ENCODE measurements around the gene KCNQ4.

KCNQ4 gene

GRCh38 chr1:40783001-40783905 lies at the start of gene KCNQ4:
Gene KCNQ4, plus strand, starts transcription at chr1:40783787. Its CDS starts 307 bp downstream, at chr1:40784094.
- DNase-seq (ENCODE audit: low read depth), result peak; percentile 43

DNA sequence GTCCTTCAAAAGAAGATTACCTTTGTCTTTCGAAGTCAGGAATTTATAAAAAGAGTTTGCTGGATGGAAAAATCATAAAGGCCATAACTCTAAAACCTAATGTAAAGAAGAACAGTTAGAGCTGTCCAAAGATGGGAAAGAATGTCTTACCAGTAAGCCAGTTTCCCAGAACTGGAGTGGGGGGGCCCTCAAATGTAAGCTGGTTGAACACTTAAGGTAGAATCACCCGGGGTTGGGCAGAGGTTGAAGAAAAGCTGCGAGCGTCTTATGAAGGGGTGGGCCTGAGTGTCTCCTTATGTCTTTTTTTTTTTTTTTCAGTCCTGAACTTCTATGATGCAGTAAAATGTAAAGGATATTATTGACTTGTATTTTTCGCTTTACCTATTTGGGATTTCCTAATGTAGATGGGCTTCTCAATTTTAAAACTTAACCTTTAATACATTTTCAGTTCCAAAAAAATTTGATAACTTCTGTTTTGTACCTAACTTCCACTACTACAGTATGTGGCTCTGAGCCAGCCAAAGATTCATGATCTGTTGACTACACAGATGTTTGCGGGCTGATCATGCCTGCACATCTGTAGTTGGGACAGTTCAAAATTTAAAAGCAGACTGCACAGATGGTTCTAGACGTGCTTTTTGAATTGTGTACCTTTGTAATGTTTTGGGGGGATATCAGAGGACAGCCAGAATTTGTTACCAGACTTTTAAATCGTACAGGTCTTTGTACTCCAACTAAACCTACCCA lies 48.5 kb upstream of the KCNQ4 start:
- DNase-seq (ENCODE audit: low read depth), result no peak

- no peak for DNase-seq (ENCODE audit: low read depth)
Observed at GRCh38 chr1:40736085-40736531, 47.5 kb upstream of the KCNQ4 start.

DNA sequence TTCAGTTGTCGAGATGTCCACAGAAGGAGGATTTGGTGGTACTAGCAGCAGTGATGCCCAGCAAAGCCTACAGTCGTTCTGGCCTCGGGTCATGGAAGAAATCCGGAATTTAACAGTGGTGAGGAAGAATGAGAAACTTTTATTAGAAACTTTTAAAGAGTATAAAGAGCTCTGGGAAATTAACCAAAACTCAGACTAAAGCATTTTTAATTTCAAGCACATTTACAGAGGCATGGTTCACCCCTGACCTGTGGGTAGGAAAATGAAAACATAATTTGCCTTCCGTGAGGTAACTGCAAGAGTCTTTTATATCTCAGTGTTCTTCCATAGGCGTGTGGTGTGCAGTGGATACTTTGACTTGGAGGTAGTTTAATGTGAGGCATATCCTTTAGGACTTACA lies 44.8 kb upstream of the KCNQ4 start:
- DNase-seq (ENCODE audit: low read depth), result no peak

- no peak for DNase-seq (ENCODE audit: low read depth)
Observed at GRCh38 chr1:40739455-40740008, 44.1 kb upstream of the KCNQ4 start.

DNA sequence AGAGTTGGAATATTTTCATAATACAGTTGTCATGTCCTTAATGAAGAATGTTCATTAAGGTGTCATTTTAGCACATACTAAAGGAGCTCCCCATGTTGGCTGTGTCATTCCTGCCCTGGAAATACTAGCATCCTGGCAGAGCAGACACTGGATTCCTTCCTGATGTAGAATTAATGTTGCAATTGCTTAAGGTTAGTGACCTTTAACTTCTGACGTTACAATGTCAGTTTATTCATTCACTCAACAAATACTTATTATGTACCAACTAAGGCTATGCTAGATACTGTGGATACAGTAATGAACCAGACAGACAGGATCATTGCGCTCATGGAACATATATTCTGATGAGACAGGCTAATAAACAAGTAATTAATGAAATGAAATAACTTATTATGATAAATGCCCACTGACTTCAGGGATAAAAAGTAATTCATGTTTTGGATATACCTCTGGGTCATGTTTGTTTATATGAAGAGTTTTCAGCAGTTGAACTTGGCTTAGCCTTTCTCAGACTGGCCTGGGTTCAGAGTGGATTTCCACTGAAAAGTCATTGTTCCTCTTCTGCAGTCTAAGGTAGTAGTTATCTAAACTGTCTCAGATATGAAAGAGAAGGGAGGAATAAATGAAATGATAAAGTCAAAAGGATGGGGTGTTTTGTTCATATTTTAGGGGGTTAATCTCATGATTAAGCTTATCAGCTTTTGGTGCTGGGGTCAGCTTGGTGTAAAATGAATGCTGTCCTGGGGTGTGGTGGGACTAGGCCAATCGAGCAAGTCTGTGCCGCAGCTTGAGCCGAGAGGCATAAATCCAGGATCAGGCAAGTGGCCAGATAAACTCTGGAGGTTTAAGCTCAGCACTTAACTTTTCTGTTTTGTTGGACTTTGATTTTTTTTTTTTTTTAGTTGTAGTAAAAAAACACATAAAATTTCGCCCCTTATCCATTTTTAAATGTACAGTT lies 43.3 kb upstream of the KCNQ4 start:
- DNase-seq (ENCODE audit: low read depth), result no peak

DNA sequence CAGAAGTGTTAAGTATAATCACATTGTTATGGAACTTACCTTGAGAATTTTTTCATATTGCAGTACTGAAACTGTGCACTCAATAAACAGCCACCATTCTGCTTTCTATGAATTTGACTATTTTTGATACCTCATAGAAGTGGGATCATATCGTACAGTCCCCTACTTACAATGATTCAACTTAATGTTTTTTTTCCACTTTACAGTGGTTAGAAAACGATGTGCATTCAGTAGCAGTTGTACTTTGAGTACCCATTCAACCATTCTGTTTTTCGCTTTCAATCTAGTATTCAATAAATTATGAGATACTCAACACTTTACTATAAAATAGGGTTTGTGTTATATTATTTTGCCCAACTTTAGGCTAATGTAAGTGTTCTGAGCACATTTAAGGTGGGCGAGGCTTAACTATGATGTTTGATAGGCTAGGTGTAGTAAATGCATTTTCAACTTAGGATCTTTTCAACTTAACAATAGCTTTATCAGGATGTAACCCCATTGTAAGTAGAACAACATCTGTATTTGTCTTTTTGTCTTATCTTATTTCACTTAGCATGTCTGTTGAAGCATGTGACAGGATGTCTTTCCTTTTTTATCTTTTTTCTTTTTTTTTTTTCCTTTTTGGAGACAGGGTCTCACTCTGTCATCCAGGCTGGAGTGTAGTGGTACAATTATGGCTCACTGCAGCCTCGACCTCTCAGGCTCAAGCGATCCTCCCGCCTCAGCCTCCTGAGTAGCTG lies 42.4 kb upstream of the KCNQ4 start:
- no peak for DNase-seq (ENCODE audit: low read depth)

DNA sequence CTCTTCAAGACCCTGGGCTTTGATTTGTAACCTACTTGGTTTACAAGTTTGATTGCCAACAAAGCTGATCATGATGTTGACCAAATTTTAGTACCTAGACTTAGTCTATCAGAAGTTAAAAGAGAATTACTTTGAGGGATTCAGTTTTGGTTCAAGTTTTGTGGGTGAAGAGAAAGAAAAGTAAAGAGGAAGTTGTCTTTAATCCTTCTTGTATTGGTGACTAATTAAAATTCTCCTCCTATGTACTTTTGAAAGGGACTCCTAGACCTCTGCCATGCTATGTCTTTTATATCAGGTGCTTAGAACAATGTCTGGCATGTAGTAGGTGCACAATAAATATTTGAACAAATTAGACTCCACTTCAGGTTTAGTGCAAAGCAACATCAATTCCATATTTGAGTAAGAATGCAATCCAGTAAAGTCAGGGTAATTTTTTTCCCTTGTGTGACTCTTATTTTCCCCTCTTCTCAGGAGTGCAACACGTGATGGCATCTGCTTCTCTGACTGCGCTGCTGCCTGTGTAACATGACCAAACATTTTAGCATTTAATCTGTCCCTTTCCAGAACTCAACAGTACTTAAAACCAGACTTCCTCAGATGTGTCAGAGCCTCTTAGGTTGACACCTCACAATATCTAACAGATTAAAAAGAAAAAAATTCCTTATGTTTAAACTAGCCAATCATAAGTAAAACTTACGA lies 41.1 kb upstream of the KCNQ4 start:
- no peak for DNase-seq (ENCODE audit: low read depth)

DNA sequence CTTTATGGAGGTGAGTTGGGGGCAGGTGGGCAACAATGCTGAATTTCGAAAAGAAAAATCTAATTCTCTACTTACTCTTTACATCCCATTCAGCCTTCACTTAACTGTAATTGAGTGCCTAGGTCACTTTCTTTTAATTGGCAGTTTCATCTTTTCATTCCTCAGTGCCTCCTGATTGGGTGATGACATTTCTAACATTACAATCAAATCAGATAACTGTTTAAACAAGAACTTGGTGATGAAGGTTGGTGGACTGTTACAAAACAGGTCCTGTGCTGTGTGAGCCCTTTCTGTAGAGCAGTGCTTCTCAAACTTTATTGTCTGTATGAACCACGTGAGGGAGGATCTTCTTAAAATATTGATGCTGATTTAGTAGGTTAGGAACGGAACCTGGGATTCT lies 40.1 kb upstream of the KCNQ4 start:
- DNase-seq (ENCODE audit: low read depth), result no peak

GRCh38 chr1:40743860-40744259 lies 39.7 kb upstream of the KCNQ4 start:
- no peak for DNase-seq (ENCODE audit: low read depth)

- DNase-seq (ENCODE audit: low read depth), result no peak
Observed at GRCh38 chr1:40745176-40745575, 38.4 kb upstream of the KCNQ4 start.

DNA sequence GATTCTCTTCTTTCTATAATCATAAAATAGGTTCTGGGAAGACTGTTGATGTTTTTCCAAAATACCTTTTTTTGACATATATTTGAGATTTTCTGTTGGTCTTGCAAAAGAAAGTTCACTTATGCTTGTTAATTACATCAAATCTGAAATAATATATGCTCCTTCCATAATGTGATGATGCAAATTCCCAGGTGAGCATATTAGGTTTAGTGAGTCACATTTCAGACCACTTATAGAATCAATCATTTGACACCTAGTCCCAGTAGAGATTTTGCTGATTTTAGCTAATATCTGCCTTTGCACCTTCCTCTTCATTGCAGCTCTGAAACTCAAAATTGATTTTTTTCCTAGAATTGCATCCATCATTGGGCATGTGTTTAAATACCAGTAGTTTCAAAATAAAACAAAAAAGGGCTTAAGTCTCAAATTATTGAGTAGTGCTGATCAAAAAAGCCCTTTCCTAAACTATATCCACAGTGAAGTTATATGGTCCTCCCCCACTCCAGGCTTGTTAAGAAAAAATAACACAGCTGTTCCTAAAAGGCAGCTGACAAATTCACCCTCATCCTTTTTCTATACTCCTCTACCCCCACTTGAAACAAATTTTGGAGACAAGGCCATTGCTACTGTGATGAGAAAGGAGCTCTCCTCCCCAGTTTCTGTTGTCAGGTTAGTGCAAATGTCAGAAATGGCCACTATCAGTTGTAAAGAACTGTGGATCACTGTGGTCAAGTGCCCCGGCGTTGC lies 37.1 kb upstream of the KCNQ4 start:
- no peak for DNase-seq (ENCODE audit: low read depth)

GRCh38 chr1:40748841-40749718 lies 34.5 kb upstream of the KCNQ4 start:
- no peak for DNase-seq (ENCODE audit: low read depth)

GRCh38 chr1:40749817-40750216 lies 33.8 kb upstream of the KCNQ4 start:
- DNase-seq (ENCODE audit: low read depth), result no peak

- DNase-seq (ENCODE audit: low read depth), result no peak
Observed at GRCh38 chr1:40750451-40750908, 33.1 kb upstream of the KCNQ4 start.

- no peak for DNase-seq (ENCODE audit: low read depth)
Observed at GRCh38 chr1:40751802-40752201, 31.8 kb upstream of the KCNQ4 start.

DNA sequence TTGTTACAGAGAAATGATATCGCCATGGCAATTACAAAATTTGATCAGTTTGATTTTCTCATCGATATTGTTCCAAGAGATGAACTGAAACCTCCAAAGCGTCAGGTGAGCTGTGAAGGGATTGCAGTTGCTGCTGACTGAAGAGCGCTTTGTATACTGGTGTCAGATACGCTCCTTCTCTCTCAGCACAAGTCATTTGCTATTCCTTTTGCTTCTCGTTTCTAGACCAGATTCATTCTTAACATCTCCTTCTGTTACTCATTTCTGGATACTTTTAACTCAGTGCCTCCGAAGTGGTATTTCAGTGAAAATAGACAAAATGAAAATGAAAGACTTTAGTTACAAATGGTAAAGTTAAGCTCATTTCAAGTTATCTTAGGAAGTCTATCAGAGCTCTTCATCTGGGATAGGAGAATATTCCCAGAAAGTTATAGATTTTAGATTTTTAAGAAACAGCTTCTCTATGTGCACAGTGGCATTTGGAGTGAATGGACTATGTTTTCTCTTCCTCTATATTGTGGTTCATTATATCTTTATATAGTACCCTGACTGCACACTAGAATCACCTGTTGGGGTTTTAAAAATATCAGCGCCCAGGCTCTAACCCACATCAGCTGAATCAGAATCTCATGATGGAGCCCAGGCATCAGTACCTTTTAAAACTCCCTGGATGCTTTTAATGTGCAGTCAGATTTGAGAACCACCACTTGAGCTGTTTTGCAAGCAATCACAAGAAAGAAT lies 30.3 kb upstream of the KCNQ4 start:
- DNase-seq (ENCODE audit: low read depth), result no peak

GRCh38 chr1:40754201-40754600 lies 29.4 kb upstream of the KCNQ4 start:
- DNase-seq (ENCODE audit: low read depth), result no peak
